ENCODE results near the gene CIAO3. TPM values are rescaled to one million over a fixed set of nuclear protein-coding genes. Genes with fewer than 3 reads are reported as not detected.

Gene CIAO3
- polyA plus RNA-seq, 6 donors from 2014 or later: 14.1 to 29.6 (median 20.5) TPM

DNA sequence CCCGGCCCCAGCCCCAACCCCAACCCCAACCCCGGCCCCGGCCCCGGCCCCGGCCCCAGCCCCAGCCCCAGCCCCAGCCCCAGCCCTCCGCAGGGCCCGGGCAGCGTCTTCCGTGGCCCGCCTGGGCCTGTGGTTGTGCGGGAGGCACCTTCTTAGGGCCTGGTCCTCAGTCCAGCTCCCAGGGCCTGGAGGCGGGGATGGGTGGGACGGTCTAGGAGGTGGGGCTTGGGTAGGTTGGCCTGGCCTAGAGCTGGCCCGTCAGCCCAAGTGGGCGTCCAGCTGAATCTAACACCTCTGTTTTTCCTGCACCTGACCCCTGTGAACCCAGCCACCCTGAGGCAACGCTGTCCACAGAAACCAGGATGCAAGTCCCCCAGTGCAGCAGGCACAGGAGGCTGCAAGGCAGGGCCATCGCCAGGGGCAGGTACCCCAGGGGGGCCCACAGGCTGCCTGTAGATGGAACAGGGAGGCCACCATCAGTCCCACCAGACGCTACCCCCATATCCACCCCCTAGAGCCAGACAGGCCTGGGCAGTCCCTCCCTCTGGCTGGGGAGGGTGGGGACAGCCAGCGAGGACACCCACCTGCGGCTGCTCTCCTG is 28.5 kb upstream of the CIAO3 start:
- ATAC-seq (ENCODE audit: low read depth in 2 of 2) (no peak), DNase-seq (no peak)
- Mint-ChIP-seq H3K36me3 (no peaks in the 10 kb centered on the region), H3K9me3 (no peaks in the 10 kb centered on the region), H3K4me1 (no peaks in the 10 kb centered on the region), H3K27me3 (peaks cover 0 to under 1% (median 0%) of the 10 kb centered on the region in 3 donors), H3K27ac (no peak overlapping the region), H3K4me3 (no peak overlapping the region)

DNA sequence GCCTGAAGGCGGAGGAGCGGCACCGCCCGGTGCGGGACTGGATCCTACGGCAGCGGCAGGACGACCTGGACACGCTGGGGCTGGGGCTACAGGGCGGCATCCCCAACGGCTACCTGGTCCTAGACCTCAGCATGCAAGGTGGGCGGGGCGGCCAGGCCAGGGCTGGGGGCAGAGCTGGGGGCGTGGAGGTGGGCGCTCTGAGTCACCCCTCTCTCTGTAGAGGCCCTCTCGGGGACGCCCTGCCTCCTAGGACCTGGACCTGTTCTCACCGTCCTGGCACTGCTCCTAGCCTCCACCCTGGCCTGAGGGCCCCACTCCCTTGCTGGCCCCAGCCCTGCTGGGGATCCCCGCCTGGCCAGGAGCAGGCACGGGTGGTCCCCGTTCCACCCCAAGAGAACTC is 27.6 kb upstream of the CIAO3 start:
- Mint-ChIP-seq H3K4me1 (no peaks in the 10 kb centered on the region), H3K4me3 (no peak overlapping the region), H3K27ac (no peak overlapping the region), H3K36me3 (no peaks in the 10 kb centered on the region), H3K9me3 (no peaks in the 10 kb centered on the region), H3K27me3 (peaks cover 0 to 5% (median 0%) of the 10 kb centered on the region in 3 donors)
- no peak for DNase-seq
- ATAC-seq (ENCODE audit: low read depth in 2 of 2): no peak

- H3K27ac Mint-ChIP-seq: no peak overlapping the region
- DNase-seq: no peak
- H3K4me3 Mint-ChIP-seq: no peak overlapping the region
- no peaks in the 10 kb centered on the region for H3K36me3 Mint-ChIP-seq
- H3K27me3 Mint-ChIP-seq: peaks cover 0 to 10% (median 0%) of the 10 kb centered on the region in 3 donors
- no peak for ATAC-seq (ENCODE audit: low read depth in 2 of 2)
- no peaks in the 10 kb centered on the region for H3K4me1 Mint-ChIP-seq
- H3K9me3 Mint-ChIP-seq: no peaks in the 10 kb centered on the region
Observed at GRCh38 chr16:767743-768235, 27.0 kb upstream of the CIAO3 start.

GRCh38 chr16:766820-767640 is 26.2 kb upstream of the CIAO3 start:
- no peak for ATAC-seq (ENCODE audit: low read depth in 2 of 2)
- no peaks in the 10 kb centered on the region for H3K9me3 Mint-ChIP-seq
- H3K4me1 Mint-ChIP-seq: no peaks in the 10 kb centered on the region
- no peak overlapping the region for H3K27ac Mint-ChIP-seq
- H3K36me3 Mint-ChIP-seq: no peaks in the 10 kb centered on the region
- peaks cover 0 to 13% (median 0%) of the 10 kb centered on the region in 3 donors for H3K27me3 Mint-ChIP-seq
- H3K4me3 Mint-ChIP-seq: no peak overlapping the region
- DNase-seq: no peak

- DNase-seq (no peak), ATAC-seq (ENCODE audit: low read depth in 2 of 2) (no peak)
- H3K36me3 Mint-ChIP-seq: no peaks in the 10 kb centered on the region
- H3K4me3 Mint-ChIP-seq: no peak overlapping the region
- H3K27me3 Mint-ChIP-seq: peaks cover 0 to 13% (median 0%) of the 10 kb centered on the region in 3 donors
- no peak overlapping the region for H3K27ac Mint-ChIP-seq
- H3K9me3 Mint-ChIP-seq: no peaks in the 10 kb centered on the region
- no peaks in the 10 kb centered on the region for H3K4me1 Mint-ChIP-seq
Observed at GRCh38 chr16:766008-766819, 25.4 kb upstream of the CIAO3 start.

DNA sequence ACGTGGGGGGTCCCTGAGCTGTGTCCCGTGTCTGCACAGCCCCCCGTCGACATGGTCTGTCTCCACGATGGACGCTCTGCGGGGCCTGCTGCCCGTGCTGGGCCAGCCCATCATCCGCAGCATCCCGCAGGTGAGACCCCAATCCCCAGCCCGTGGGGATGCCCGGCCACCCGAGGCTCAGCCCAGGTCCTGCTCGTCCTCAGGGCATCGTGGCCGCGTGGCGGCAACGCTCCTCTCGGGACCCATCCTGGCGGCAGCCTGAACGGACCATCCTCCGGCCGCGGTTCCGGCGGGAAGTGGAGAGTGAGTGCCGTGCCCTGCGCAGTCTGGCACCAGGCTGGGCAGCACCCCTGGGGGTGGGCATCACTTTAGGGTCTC is 24.7 kb upstream of the CIAO3 start:
- ATAC-seq (ENCODE audit: low read depth in 2 of 2) (no peak), DNase-seq (no peak)
- Mint-ChIP-seq H3K36me3 (no peaks in the 10 kb centered on the region), H3K27ac (no peak overlapping the region), H3K9me3 (no peaks in the 10 kb centered on the region), H3K27me3 (peaks cover 0 to 13% (median 0%) of the 10 kb centered on the region in 3 donors), H3K4me3 (no peak overlapping the region), H3K4me1 (no peaks in the 10 kb centered on the region)

- no peak overlapping the region for H3K27ac Mint-ChIP-seq
- H3K27me3 Mint-ChIP-seq: peaks cover 0 to 13% (median 0%) of the 10 kb centered on the region in 3 donors
- DNase-seq: no peak
- ATAC-seq (ENCODE audit: low read depth in 2 of 2): no peak
- no peaks in the 10 kb centered on the region for H3K36me3 Mint-ChIP-seq
- H3K9me3 Mint-ChIP-seq: no peaks in the 10 kb centered on the region
- no peak overlapping the region for H3K4me3 Mint-ChIP-seq
- H3K4me1 Mint-ChIP-seq: no peaks in the 10 kb centered on the region
Observed at GRCh38 chr16:764848-765487, 24.2 kb upstream of the CIAO3 start.

GRCh38 chr16:764184-764750 is 23.5 kb upstream of the CIAO3 start:
- Mint-ChIP-seq H3K4me3 (no peak overlapping the region), H3K27me3 (peaks cover 0 to 13% (median 0%) of the 10 kb centered on the region in 3 donors), H3K27ac (no peak overlapping the region), H3K4me1 (no peaks in the 10 kb centered on the region), H3K36me3 (no peaks in the 10 kb centered on the region), H3K9me3 (no peaks in the 10 kb centered on the region)
- ATAC-seq (ENCODE audit: low read depth in 2 of 2): no peak
- DNase-seq: no peak

GRCh38 chr16:763369-764183 is 22.8 kb upstream of the CIAO3 start:
- no peaks in the 10 kb centered on the region for H3K36me3 Mint-ChIP-seq
- ATAC-seq (ENCODE audit: low read depth in 2 of 2): no peak
- H3K4me1 Mint-ChIP-seq: no peaks in the 10 kb centered on the region

GRCh38 chr16:762595-763268 is 21.9 kb upstream of the CIAO3 start:
- Mint-ChIP-seq H3K27me3 (peaks cover 3 to 16% (median 4%) of the 10 kb centered on the region in 3 donors), H3K9me3 (peaks cover 0 to 2% (median 0%) of the 10 kb centered on the region in 7 donors), H3K36me3 (no peaks in the 10 kb centered on the region), H3K27ac (no peak overlapping the region), H3K4me3 (no peak overlapping the region), H3K4me1 (peaks cover 0 to under 1% (median 0%) of the 10 kb centered on the region in 3 donors)
- no peak for ATAC-seq (ENCODE audit: low read depth in 2 of 2)
- DNase-seq: no peak

More at GRCh38 chr16:763369-764183, 22.8 kb upstream of the CIAO3 start:
- no peak for DNase-seq
- H3K9me3 Mint-ChIP-seq: no peaks in the 10 kb centered on the region
- H3K4me3 Mint-ChIP-seq: no peak overlapping the region
- H3K27me3 Mint-ChIP-seq: peaks cover 0 to 13% (median 0%) of the 10 kb centered on the region in 3 donors
- no peak overlapping the region for H3K27ac Mint-ChIP-seq

DNA sequence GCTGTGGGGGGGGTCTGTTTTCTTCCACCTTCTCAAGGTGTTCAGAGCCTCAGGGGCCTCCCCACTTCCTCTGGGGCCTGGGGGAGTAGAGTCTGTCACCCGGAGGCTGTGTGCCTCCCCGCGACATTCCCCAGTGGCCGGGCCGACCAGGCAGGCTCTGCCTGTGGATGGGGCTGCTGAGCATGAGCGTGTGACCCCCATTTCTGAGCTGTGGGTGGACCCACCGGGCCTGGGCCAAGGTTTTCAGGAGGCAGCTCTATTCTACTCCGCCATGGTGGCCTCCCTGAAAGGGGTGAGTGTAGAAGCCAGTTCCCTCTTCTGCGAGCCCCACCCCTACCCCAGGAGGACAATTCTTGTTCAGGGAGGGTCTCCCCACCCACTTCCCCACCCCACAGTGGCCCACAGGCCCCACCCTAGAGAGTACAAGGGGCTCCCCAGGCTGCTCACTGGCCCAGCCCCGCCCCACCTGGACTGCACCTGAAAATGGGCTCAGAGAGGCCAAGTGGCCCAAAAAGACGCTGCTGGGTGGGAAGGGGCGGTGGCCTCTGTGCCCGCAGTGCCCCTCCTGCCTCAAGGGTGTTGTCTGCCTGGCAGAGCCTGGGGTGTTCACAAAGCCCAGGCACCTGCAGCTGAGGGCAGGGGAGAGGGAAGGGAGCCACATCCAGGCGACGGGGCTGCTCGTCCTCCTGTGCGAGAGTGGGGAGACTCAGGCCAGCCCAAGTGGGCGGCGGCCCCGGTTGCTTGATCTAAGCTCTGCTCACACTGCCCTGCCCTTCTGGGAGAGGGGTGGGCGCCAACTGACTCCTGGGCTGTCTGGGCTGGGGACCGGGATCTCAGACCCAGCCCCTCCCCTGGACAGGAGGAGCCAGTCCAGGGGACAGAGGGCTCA is 21.1 kb upstream of the CIAO3 start:
- no peak overlapping the region for H3K27ac Mint-ChIP-seq
- DNase-seq (no peak), ATAC-seq (ENCODE audit: low read depth in 2 of 2) (no peak)
- H3K9me3 Mint-ChIP-seq: peaks cover 0 to 4% (median 0%) of the 10 kb centered on the region in 7 donors
- peaks cover 6 to 19% (median 8%) of the 10 kb centered on the region in 3 donors for H3K27me3 Mint-ChIP-seq
- H3K36me3 Mint-ChIP-seq: no peaks in the 10 kb centered on the region
- H3K4me3 Mint-ChIP-seq: no peak overlapping the region
- H3K4me1 Mint-ChIP-seq: peaks cover 0 to 3% (median 0%) of the 10 kb centered on the region in 3 donors

Data from naive B cell (primary cell).